Measurements from ENCODE around the gene CNTNAP5.

CNTNAP5 gene

GRCh38 chr2:124149571-124149970 is 124.5 kb downstream of the CNTNAP5 start:
- no peak for DNase-seq (ENCODE audit: low read depth in 1 of 2, low spot score in 1 of 2)

DNA sequence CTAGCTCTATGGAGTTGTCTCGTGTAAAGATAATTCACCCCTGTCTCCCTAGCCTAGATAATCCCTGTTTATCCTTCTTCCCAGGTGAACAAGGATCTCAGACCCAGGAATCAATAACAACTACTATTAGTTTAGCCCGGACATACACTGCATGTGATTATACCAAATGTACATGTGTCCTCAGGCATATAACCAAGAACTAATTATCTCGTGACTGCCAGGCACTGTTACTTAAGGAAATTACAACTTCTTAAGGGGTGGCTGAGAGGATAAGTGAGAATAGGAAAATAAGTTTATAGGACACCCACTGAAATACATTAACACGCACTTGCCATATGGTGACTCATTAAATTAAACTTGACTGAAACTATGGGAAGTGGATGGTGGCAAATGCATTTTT is 126.6 kb downstream of the CNTNAP5 start:
- DNase-seq (ENCODE audit: low read depth in 1 of 2, low spot score in 1 of 2), result no peak

DNA sequence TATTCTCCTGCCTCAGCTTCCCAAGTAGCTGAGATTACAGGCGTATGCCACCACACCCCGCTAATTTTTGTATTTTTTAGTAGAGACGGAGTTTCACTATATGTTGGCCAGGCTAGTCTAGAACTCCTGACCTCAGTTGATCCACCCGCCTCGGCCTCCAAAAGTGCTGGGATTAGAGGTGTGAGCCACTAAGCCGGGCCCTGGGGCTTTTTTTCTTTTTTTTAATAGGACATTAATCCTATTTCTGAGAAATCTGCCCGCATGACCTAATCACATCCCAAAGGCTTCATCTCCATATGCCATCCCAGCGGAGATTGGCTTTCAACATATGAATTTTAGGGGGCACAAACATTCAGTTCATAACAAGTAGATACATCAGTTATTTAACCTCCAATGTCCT is 128.6 kb downstream of the CNTNAP5 start:
- DNase-seq (ENCODE audit: low read depth in 1 of 2, low spot score in 1 of 2), result no peak

DNA sequence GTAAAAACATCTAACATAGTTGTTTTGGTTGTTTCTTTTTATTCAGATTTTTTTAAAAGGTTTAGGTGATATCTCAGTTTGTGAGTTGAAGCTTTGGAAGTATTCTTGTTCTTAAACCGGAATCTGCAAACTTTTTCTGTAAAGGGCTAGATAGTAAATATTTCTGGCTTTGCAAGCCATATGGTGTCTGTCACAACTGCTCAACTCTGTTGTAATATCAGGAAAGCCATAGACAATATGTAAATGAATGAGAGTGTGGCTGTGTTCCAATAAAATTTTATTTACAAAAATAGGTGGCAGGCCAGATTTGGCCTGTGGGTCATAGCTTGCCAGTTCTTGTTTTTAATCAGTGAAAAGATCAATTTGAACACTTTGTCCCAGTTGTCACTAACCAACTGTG is 134.1 kb downstream of the CNTNAP5 start:
- DNase-seq (ENCODE audit: low read depth in 1 of 2, low spot score in 1 of 2), result no peak

DNA sequence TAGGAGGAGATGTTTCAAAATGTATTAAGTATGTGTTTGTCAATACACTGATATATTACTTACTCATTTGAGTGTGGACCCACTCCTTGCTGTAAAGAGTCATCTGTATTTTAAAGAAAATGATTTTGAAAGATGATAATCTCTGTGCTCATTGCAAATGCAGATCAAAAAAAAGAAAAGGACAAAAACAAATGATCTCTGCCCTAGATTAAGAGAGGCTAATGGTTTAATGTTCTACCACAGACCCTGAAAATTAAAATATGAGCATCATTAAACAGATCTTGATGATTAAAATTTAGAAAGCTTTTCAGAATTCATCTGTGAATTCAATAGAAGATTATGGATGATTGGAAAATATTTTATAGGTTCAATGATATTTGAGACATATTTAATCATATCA is 136.5 kb downstream of the CNTNAP5 start:
- no peak for DNase-seq (ENCODE audit: low read depth in 1 of 2, low spot score in 1 of 2)

DNA sequence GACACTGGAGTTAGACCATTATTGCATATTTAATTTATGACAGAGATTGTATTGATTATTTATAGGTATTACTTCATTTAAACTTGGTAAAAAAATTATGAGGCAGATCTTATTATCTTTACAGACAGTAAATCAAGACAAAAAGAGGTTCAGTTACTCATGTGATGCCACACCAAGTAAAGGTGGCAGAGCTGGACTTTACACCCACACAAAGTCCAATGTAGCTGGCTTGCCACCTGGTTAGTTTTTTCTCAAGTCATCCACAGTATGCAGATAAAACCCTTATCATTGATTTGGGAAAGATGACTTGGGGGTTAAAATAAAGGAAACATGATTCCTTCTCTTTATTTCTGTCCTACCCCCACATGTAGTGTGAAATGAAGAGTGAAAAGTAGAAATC is 137.2 kb downstream of the CNTNAP5 start:
- no peak for DNase-seq (ENCODE audit: low read depth in 1 of 2, low spot score in 1 of 2)

GRCh38 chr2:124163840-124164239 is 138.8 kb downstream of the CNTNAP5 start:
- no peak for DNase-seq (ENCODE audit: low read depth in 1 of 2, low spot score in 1 of 2)

DNA sequence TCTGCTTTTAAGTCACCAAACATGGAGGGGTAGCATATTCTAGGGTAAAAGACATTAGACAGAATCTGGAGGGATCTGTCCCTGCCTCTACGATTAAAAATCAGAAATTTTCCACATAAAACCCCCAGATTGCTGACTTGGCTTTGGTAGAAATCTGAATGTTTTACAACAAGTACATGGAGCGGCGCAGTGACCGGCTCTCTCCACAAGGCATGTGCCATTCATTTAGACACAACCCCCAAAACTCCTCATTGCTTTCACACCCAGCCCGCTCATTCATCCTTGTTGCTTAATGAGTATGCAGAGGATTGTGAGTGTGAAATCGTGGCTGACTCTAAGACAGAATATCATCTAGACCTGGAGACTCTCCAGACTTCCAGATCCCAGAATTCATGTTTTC is 140.6 kb downstream of the CNTNAP5 start:
- DNase-seq (ENCODE audit: low read depth in 1 of 2, low spot score in 1 of 2), result no peak

DNA sequence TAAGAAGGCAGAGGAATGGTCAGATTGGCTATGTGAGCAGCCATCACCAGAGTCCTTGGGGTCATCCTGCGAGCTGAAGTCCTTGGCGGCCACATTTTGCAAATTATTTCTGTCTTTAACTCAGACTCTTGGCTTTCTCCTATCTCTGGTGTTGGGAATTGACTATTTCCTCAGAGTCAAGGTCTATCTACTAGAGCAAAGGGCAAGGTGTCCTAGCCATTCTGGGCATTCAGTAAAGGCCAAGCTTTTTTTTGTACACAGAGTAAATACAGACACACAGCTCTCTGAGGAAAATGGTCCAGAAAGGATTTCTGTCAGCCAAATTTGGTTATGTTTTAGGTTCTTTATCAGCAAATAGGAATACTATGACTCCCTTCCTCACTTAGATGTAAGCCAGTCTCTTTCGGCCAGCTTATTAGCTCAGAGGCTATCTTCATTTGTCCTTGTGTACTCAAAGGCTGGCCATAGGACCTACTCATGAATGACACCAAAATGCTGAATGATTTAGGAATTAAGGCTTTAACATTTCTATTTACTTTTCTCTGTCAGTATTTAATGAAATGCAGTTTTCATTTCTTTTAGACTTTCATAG is 146.5 kb downstream of the CNTNAP5 start:
- DNase-seq (ENCODE audit: low read depth in 1 of 2, low spot score in 1 of 2), result no peak

DNA sequence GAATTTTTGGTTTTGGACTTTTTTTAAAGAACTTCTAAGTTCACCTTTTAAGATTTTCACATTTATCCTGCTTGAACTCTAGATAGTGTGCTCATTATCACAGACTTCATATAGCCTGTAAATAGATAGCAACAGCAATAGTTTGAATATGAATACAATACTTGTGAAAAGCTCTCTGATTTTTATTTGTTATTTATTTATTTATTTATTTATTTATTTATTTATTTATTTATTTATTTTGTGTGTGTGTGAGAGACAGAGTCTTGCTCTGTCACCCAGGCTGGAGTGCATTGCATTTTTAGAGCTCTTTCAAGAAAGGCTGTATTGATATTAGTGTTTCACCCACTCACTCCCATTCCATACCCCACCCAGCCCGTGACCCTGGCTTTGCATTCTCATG is 153.6 kb downstream of the CNTNAP5 start:
- no peak for DNase-seq (ENCODE audit: low read depth in 1 of 2, low spot score in 1 of 2)

DNA sequence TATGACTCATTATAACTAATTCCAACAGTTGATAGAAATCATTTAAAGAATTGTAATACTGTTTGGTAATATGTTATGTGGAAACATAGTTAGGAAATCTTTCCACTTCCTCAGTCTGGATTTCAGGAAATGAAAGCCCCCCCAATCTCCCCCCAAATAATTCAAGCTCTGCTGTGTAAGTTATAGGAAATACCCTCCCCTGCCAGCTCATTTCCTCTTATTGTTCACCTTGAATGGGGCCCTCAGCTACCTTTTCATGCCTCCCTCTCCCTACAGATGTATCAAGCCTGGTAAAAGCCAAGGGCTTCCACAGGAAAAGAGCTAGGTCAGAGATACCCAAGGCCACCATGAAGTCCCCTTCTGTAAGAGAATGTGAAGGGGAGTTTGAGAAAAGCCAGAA is 155.5 kb downstream of the CNTNAP5 start:
- DNase-seq (ENCODE audit: low read depth in 1 of 2, low spot score in 1 of 2), result no peak

- no peak for DNase-seq (ENCODE audit: low read depth in 1 of 2, low spot score in 1 of 2)
Measured at GRCh38 chr2:124186801-124187200, 161.7 kb downstream of the CNTNAP5 start.

GRCh38 chr2:124187948-124188347 is 162.9 kb downstream of the CNTNAP5 start:
- no peak for DNase-seq (ENCODE audit: low read depth in 1 of 2, low spot score in 1 of 2)

DNA sequence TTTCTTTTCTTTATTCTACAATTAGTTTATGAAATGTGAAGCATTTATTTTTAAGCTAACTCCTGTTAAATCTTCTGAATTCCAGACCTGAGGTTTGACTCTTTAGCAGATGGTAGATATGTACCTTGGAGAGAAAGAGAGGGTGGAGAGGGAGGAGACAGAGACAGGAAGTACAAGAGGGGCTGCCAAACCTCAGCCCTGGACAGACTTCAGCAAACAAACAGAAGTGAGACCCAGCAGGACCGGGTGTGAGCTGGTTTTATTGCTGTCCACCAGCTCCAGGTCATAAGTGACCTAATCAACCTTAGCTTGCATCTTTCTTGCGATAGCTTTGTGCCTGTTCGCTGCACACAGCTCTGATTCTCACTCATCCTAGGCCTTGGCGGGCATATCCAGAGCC is 168.6 kb downstream of the CNTNAP5 start:
- no peak for DNase-seq (ENCODE audit: low read depth in 1 of 2, low spot score in 1 of 2)

- no peak for DNase-seq (ENCODE audit: low read depth in 1 of 2, low spot score in 1 of 2)
Measured at GRCh38 chr2:124201713-124202112, 176.6 kb downstream of the CNTNAP5 start.

- no peak for DNase-seq (ENCODE audit: low read depth in 1 of 2, low spot score in 1 of 2)
Measured at GRCh38 chr2:124209441-124209840, 184.4 kb downstream of the CNTNAP5 start.

- no peak for DNase-seq (ENCODE audit: low read depth in 1 of 2, low spot score in 1 of 2)
Measured at GRCh38 chr2:124211461-124211860, 186.4 kb downstream of the CNTNAP5 start.

DNA sequence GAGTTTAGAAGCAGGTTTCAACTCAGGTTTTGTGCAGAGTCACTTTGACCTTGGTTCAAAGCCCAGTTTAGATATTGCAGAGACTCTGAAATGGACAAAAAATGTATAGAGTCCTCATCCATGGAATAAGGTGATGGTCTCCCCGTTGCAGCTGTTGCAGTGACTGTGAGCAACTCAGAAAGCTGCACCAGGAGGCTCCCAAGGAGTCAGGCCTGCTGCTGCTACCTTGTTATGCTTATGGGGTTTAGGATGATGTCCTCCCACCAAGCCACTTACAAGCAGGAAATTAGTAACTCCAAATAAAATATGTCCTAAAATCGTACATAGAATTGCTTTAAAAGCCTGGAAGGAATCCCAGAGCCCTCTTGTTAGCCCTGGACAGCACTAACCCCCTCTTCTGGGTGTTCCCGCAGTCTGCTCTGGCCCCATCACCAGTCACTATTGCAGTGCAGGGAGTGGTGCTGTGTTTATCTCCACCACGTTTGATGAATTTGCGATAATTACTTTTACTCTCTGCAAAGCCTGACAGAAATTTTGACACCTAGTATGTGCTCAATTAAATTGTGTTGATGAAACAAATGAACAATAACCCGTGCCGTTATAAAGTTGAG is 189.0 kb downstream of the CNTNAP5 start:
- DNase-seq (ENCODE audit: low read depth in 1 of 2, low spot score in 1 of 2), result no peak

DNA sequence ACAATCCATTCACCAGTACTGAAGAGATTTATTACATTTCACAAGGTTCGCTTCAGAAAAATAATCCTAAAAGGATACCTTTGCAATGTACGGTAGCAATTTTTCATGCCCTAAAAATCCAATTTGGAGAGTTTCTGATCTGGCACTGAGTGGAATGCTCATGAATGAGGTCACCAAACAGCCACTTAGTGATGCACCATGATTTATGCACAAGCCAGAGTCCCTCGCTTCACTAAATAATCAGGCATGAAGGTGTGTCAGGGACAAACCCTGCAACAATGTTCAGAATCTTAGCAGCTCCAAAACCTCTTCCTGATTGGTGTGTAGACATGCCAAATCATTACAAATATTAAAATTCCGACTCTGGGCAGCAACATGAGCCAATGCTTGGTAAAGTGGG is 221.1 kb downstream of the CNTNAP5 start:
- DNase-seq (ENCODE audit: low read depth in 1 of 2, low spot score in 1 of 2), result no peak

DNA sequence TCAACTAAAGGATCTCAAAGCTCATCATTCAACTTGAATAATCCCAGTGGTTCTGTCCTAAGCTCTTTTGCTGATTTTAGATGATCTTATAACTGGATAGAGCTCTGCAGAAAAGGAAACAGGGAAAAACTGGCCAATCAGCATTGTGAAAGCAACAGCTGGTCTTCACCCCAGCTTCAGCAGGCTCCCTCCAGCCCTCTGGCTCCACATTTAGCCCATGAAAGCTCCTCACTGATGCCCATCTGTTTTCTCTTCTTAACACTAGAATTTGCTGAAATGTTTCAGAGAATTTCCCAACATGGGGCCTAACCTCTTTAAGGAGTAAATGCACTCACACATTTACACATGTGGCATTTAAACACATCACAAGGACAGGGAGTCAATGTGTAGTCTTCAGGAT is 223.3 kb downstream of the CNTNAP5 start:
- no peak for DNase-seq (ENCODE audit: low read depth in 1 of 2, low spot score in 1 of 2)

GRCh38 chr2:124250433-124250832 is 225.3 kb downstream of the CNTNAP5 start:
- no peak for DNase-seq (ENCODE audit: low read depth in 1 of 2, low spot score in 1 of 2)

DNA sequence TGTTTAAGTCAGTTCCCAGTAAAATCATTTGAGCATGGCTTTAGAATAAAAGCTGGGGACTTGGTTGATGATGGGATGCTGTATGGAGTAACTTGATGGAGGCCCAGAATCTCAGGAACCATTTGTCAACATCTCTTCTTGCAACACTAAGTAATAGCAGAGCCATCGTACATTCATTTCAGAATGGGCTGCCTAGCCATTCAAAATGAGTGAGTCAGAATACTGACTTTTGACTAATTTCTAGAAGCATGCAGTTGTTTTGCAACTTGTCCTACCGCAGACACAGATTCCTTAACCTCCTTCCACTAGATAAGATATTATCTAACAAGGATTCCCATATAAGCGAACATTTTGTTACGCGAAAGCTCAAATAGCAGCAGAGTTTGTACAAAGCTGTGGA is 229.5 kb downstream of the CNTNAP5 start:
- DNase-seq (ENCODE audit: low read depth in 1 of 2, low spot score in 1 of 2), result no peak

GRCh38 chr2:124257120-124257519 is 232.0 kb downstream of the CNTNAP5 start:
- no peak for DNase-seq (ENCODE audit: low read depth in 1 of 2, low spot score in 1 of 2)
